Neural progenitor cell (in vitro differentiated cells): ENCODE results near the gene IL33. TPM values are rescaled to one million over a fixed set of nuclear protein-coding genes. Genes with fewer than 3 reads are reported as not detected.

Experiments used
- DNase-seq: peaks from one replicate; pipeline ENCODE4 v3.0.0-alpha.2; 2016; ENCODE audit warnings: low spot score
- H2AFZ ChIP-seq: fragments of 200-600 bp; sonication (generic); replicated peaks from 2 replicates; pipeline ENCODE4 v1.6.1; 2016; ENCODE audit warnings: antibody characterized with exemption
- H3F3A ChIP-seq: fragments of 200-600 bp; sonication (generic); 2 replicates; pipeline ENCODE4 v1.6.1; 2016; ENCODE audit warnings: antibody characterized with exemption, low read depth
- H3K27ac ChIP-seq: fragments of 200-600 bp; sonication (generic); 2 replicates; pipeline ENCODE4 v1.5.1; 2016; ENCODE audit warnings: mild to moderate bottlenecking
- H3K27me3 ChIP-seq: fragments of 200-600 bp; sonication (generic); 2 replicates; pipeline ENCODE4 v1.6.1; 2016; ENCODE audit warnings: mild to moderate bottlenecking, moderate library complexity
- H3K36me3 ChIP-seq: fragments of 200-600 bp; sonication (generic); 2 replicates; pipeline ENCODE4 v1.5.1; 2016
- H3K4me1 ChIP-seq: fragments of 200-600 bp; sonication (generic); 2 replicates; pipeline ENCODE4 v1.6.1; 2016; ENCODE audit warnings: mixed run types
- H3K4me2 ChIP-seq: fragments of 200-600 bp; sonication (generic); 2 replicates; pipeline ENCODE4 v1.6.1; 2016
- H3K4me3 ChIP-seq: fragments of 200-600 bp; sonication (generic); 2 replicates; pipeline ENCODE4 v1.5.1; 2016
- H3K79me2 ChIP-seq: fragments of 200-600 bp; sonication (generic); 2 replicates; pipeline ENCODE4 v1.6.1; 2016; ENCODE audit warnings: low read depth
- H3K9ac ChIP-seq: fragments of 200-600 bp; sonication (generic); 2 replicates; pipeline ENCODE4 v1.6.1; 2016
- H3K9me3 ChIP-seq: fragments of 200-600 bp; sonication (generic); 2 replicates; pipeline ENCODE4 v1.5.1; 2016; ENCODE audit warnings: low read depth
- H4K20me1 ChIP-seq: fragments of 200-600 bp; sonication (generic); 2 replicates; pipeline ENCODE4 v1.6.1; 2016; ENCODE audit warnings: low read depth
- H3K27ac Mint-ChIP-seq: 3 replicates; pipeline ENCODE4 v1.8.0; 2021; ENCODE audit warnings: mixed read lengths
- H3K27me3 Mint-ChIP-seq: 2 replicates; pipeline ENCODE4 v1.8.0; 2022; ENCODE audit warnings: low read depth, mild to moderate bottlenecking, inconsistent platforms, moderate library complexity, mixed read lengths; ENCODE audit not compliant: insufficient read depth
- H3K36me3 Mint-ChIP-seq: 3 replicates; pipeline ENCODE4 v1.8.0; 2021; ENCODE audit warnings: mixed read lengths
- H3K4me1 Mint-ChIP-seq: 3 replicates; pipeline ENCODE4 v1.8.0; 2021; ENCODE audit warnings: mixed read lengths
- H3K4me3 Mint-ChIP-seq: 3 replicates; pipeline ENCODE4 v1.8.0; 2021; ENCODE audit warnings: mild to moderate bottlenecking, moderate library complexity, mixed read lengths
- H3K9me3 Mint-ChIP-seq: 3 replicates; pipeline ENCODE4 v1.8.0; 2020; ENCODE audit warnings: mixed read lengths
- EZH2 ChIP-seq: fragments of 200-600 bp; sonication (generic); IDR thresholded peaks from 2 replicates; pipeline ENCODE4 v1.6.1; 2017; ENCODE audit warnings: antibody characterized with exemption, mild to moderate bottlenecking, moderate library complexity
- EZH2phosphoT487 ChIP-seq: fragments of 200-600 bp; sonication (generic); IDR thresholded peaks from 2 replicates; pipeline ENCODE4 v1.6.1; 2017; ENCODE audit warnings: antibody characterized with exemption
- total RNA-seq: library from RNA; depleted of rRNA; stranded (reverse); fragments of >200 nt; gene quantifications from 2 replicates; pipeline ENCODE4 v1.2.3, GENCODE V29; 2015; ENCODE audit warnings: low replicate concordance
- TF ChIP-seq, protein P1 (sequence below): fragments of 200-600 bp; sonication (generic); IDR thresholded peaks from 2 replicates; pipeline ENCODE4 v1.5.1; 2017; ENCODE audit warnings: antibody characterized with exemption, mild to moderate bottlenecking

Gene IL33
- total RNA-seq, 1 donor from 2014 or later: not detected

DNA sequence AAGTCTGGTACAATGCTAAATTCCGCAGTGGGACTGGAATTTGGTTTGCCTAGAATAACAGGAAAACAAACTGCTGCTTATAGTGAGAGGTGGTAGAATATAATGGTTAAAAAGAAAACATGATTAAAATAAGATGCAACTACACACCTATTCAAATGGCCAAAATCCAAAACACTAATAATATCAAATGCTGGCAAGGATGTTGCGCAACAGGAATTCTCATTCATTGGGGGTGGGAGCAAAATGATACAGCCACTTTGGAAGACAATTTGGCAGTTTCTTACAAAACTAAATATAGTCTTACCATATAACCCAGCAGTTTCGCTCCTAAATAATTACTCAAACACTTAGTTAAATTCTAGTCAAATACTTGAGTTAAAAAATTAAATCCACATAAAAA, 61.8 kb downstream of the IL33 start:
- no peaks in the 10 kb centered on the region for H4K20me1 ChIP-seq
- H3K4me2 ChIP-seq: no peak overlapping the region
- H3K9me3 ChIP-seq: no peaks in the 10 kb centered on the region
- DNase-seq: no peak
- TF ChIP-seq EZH2 (no peak), EZH2phosphoT487 (no peak)
- TF ChIP-seq, protein P1, sequence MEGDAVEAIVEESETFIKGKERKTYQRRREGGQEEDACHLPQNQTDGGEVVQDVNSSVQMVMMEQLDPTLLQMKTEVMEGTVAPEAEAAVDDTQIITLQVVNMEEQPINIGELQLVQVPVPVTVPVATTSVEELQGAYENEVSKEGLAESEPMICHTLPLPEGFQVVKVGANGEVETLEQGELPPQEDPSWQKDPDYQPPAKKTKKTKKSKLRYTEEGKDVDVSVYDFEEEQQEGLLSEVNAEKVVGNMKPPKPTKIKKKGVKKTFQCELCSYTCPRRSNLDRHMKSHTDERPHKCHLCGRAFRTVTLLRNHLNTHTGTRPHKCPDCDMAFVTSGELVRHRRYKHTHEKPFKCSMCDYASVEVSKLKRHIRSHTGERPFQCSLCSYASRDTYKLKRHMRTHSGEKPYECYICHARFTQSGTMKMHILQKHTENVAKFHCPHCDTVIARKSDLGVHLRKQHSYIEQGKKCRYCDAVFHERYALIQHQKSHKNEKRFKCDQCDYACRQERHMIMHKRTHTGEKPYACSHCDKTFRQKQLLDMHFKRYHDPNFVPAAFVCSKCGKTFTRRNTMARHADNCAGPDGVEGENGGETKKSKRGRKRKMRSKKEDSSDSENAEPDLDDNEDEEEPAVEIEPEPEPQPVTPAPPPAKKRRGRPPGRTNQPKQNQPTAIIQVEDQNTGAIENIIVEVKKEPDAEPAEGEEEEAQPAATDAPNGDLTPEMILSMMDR: no peak
- H3K4me3 Mint-ChIP-seq: no peak overlapping the region
- H3K27ac ChIP-seq: no peak overlapping the region
- H3K4me1 ChIP-seq: no peaks in the 10 kb centered on the region
- no peak overlapping the region for H3K9ac ChIP-seq
- no peaks in the 10 kb centered on the region for H3K9me3 Mint-ChIP-seq
- no peaks in the 10 kb centered on the region for H3K27me3 Mint-ChIP-seq
- H3K36me3 Mint-ChIP-seq: no peaks in the 10 kb centered on the region
- H3K4me3 ChIP-seq: no peak overlapping the region
- no peaks in the 10 kb centered on the region for H3F3A ChIP-seq
- no peak overlapping the region for H2AFZ ChIP-seq
- no peaks in the 10 kb centered on the region for H3K36me3 ChIP-seq
- H3K27me3 ChIP-seq: no peaks in the 10 kb centered on the region
- no peaks in the 10 kb centered on the region for H3K79me2 ChIP-seq
- H3K27ac Mint-ChIP-seq: no peak overlapping the region
- H3K4me1 Mint-ChIP-seq: no peaks in the 10 kb centered on the region

DNA sequence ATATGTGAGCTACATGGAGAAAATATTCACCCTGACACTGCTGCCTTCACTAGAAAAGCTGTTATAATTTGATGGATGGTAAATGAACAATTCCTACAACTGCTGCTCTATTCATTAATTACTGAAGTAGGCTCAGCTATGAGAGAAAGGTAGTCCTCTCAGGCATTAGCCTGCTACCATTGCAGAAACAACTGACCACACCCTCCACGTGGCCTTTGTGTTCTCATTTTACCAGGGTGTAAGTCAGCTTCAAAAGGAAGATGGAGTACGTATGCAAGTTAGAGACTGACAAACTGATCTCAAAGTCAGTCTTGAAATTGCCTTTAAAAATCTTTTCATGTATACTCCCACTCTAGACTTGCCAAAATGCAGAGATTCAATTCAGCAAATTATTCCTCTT, 86.3 kb downstream of the IL33 start:
- H3K9me3 Mint-ChIP-seq: no peaks in the 10 kb centered on the region
- H3F3A ChIP-seq: no peaks in the 10 kb centered on the region
- no peak overlapping the region for H3K27ac Mint-ChIP-seq
- H3K79me2 ChIP-seq: no peaks in the 10 kb centered on the region
- no peak overlapping the region for H3K9ac ChIP-seq
- no peak for DNase-seq
- no peak overlapping the region for H3K4me3 Mint-ChIP-seq
- no peaks in the 10 kb centered on the region for H4K20me1 ChIP-seq
- no peaks in the 10 kb centered on the region for H3K27me3 ChIP-seq
- H3K4me3 ChIP-seq: no peak overlapping the region
- TF ChIP-seq EZH2phosphoT487 (no peak), EZH2 (no peak)
- TF ChIP-seq, protein P1: no peak
- no peak overlapping the region for H3K27ac ChIP-seq
- no peak overlapping the region for H2AFZ ChIP-seq
- H3K9me3 ChIP-seq: no peaks in the 10 kb centered on the region
- H3K4me2 ChIP-seq: no peak overlapping the region
- H3K4me1 Mint-ChIP-seq: no peaks in the 10 kb centered on the region
- no peaks in the 10 kb centered on the region for H3K36me3 Mint-ChIP-seq
- H3K27me3 Mint-ChIP-seq: no peaks in the 10 kb centered on the region
- H3K36me3 ChIP-seq: no peaks in the 10 kb centered on the region
- no peaks in the 10 kb centered on the region for H3K4me1 ChIP-seq

DNA sequence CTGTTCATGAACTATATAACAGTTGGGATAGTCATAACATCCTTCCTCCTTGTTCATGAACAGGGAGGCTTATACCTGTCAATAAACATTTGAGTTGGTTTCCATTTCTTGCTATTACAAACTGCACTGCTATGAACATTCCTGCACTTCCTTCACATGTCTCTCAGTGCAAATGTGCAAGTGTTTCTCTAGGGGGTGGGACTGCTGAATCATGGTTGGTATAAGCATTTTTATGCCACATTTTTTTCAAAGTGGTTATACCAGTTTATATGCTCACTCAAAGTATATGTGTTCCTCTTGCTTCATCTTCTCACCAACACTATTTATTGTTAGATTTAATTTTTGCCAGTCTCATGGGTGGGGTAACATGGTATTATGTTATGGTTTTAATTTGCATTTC, 86.8 kb downstream of the IL33 start:
- Mint-ChIP-seq H3K4me1 (no peaks in the 10 kb centered on the region), H3K9me3 (no peaks in the 10 kb centered on the region), H3K36me3 (no peaks in the 10 kb centered on the region), H3K27ac (no peak overlapping the region), H3K27me3 (no peaks in the 10 kb centered on the region), H3K4me3 (no peak overlapping the region)
- Histone ChIP-seq H3K4me3 (no peak overlapping the region), H3K4me1 (no peaks in the 10 kb centered on the region), H3K4me2 (no peak overlapping the region), H3K36me3 (no peaks in the 10 kb centered on the region), H2AFZ (no peak overlapping the region), H4K20me1 (no peaks in the 10 kb centered on the region), H3K27me3 (no peaks in the 10 kb centered on the region), H3K9ac (no peak overlapping the region), H3K27ac (no peak overlapping the region), H3K9me3 (no peaks in the 10 kb centered on the region), H3F3A (no peaks in the 10 kb centered on the region), H3K79me2 (no peaks in the 10 kb centered on the region)
- DNase-seq: no peak
- no peak for TF ChIP-seq EZH2
- TF ChIP-seq EZH2phosphoT487: no peak
- TF ChIP-seq, protein P1: no peak
